Measurements from ENCODE around the gene NR1D1. TPM values are rescaled to one million over a fixed set of nuclear protein-coding genes. Genes with fewer than 3 reads are reported as not detected.

Gene NR1D1
- total and polyA plus RNA-seq, 2 of the 13 experiments (the other 11 are each of a cell fraction or from before 2014, with no cell fraction given) = 2.1 to 2.7 TPM

GRCh38 chr17:40075201-40075941 is 25.0 kb downstream of the NR1D1 start (continued):
- no peak for TF ChIP-seq ZNF513 (CRISPR knock-in tag; conservative IDR thresholded peaks at IDR 0.05)
- no peak for TF ChIP-seq GATA4 (IDR thresholded peaks at IDR 0.05; ENCODE audit: borderline replicate concordance, low read depth)
- TF ChIP-seq U2AF1 (optimal IDR thresholded peaks at IDR 0.05; ENCODE audit: low read depth, low read length) = no peak
- no peak for TF ChIP-seq TCF12 (IDR thresholded peaks at IDR 0.05)
- TF ChIP-seq TCF12 (CRISPR knock-in tag; IDR thresholded peaks at IDR 0.05) = no peak
- no peak for TF ChIP-seq ZHX2 (IDR thresholded peaks at IDR 0.05; ENCODE audit: low read depth)
- no peak for TF ChIP-seq ZHX2 (CRISPR knock-in tag; IDR thresholded peaks at IDR 0.05; ENCODE audit: borderline replicate concordance)
- TF ChIP-seq DZIP1 (CRISPR knock-in tag; IDR thresholded peaks at IDR 0.05) = no peak
- no peak; the same call in 1 of the 2 replicates for TF ChIP-seq ZNF720 (CRISPR knock-in tag; IDR thresholded peaks at IDR 0.05)
- no peak for TF ChIP-seq MEIS1 (CRISPR knock-in tag; IDR thresholded peaks at IDR 0.05; ENCODE audit: borderline replicate concordance)
- no peak for TF ChIP-seq SIX4 (CRISPR knock-in tag; IDR thresholded peaks at IDR 0.05)
- no peak for TF ChIP-seq ADNP (CRISPR knock-in tag; IDR thresholded peaks at IDR 0.05)
- no peak for TF ChIP-seq THAP8 (CRISPR knock-in tag; IDR thresholded peaks at IDR 0.05; ENCODE audit: borderline replicate concordance)
- peak; percentile 60; the same call in 1 of the 2 replicates for TF ChIP-seq RXRB (CRISPR knock-in tag; IDR thresholded peaks at IDR 0.05; ENCODE audit: borderline replicate concordance)
- no peak for TF ChIP-seq ZNF556 (CRISPR knock-in tag; IDR thresholded peaks at IDR 0.05; ENCODE audit: borderline replicate concordance)
- TF ChIP-seq ZNF841 (CRISPR knock-in tag; IDR thresholded peaks at IDR 0.05; ENCODE audit: borderline replicate concordance) = no peak
- no peak for TF ChIP-seq JUND (CRISPR knock-in tag; IDR thresholded peaks at IDR 0.05)
